GM23248 (cell line): ENCODE measurements around the gene AFMID. TPM values are rescaled to one million over a fixed set of nuclear protein-coding genes. Genes with fewer than 3 reads are reported as not detected.
"Not testable (repeated sequence)": the region's sequence is repeated elsewhere in the genome, so short reads cannot be mapped to it uniquely, and the experiment has no call there.

ENCODE experiments used
- DNase-seq: peaks from one replicate; pipeline ENCODE4 v3.0.0-alpha.2; 2015
- H2AFZ ChIP-seq: fragments of 200-600 bp; sonication (generic); 2 replicates; pipeline ENCODE4 v1.6.1; 2016; ENCODE audit warnings: antibody characterized with exemption
- H3F3A ChIP-seq: fragments of 200-600 bp; sonication (generic); 2 replicates; pipeline ENCODE4 v1.6.1; 2016; ENCODE audit warnings: mild to moderate bottlenecking, antibody characterized with exemption, mixed run types; ENCODE audit not compliant: insufficient read depth
- H3K27ac ChIP-seq: fragments of 200-600 bp; sonication (generic); 2 replicates; pipeline ENCODE4 v1.5.1; 2016; ENCODE audit warnings: mild to moderate bottlenecking
- H3K27me3 ChIP-seq: fragments of 200-600 bp; sonication (generic); replicated peaks from 2 replicates; pipeline ENCODE4 v1.6.1; 2016; ENCODE audit warnings: mild to moderate bottlenecking; ENCODE audit not compliant: insufficient read depth
- H3K36me3 ChIP-seq: fragments of 200-600 bp; sonication (generic); 2 replicates; pipeline ENCODE4 v1.6.1; 2016; ENCODE audit warnings: low read depth, mild to moderate bottlenecking
- H3K4me1 ChIP-seq: fragments of 200-600 bp; sonication (generic); 2 replicates; pipeline ENCODE4 v1.6.1; 2016; ENCODE audit warnings: mild to moderate bottlenecking; ENCODE audit not compliant: insufficient read depth
- H3K4me2 ChIP-seq: fragments of 200-600 bp; sonication (generic); one replicate; pipeline ENCODE4 v1.6.1; 2016; ENCODE audit warnings: mild to moderate bottlenecking; ENCODE audit not compliant: unreplicated experiment
- H3K4me3 ChIP-seq: fragments of 200-600 bp; sonication (generic); 2 replicates; pipeline ENCODE4 v1.5.1; 2016; ENCODE audit warnings: mild to moderate bottlenecking
- H3K79me2 ChIP-seq: fragments of 200-600 bp; sonication (generic); 2 replicates; pipeline ENCODE4 v1.6.1; 2016; ENCODE audit warnings: mild to moderate bottlenecking; ENCODE audit not compliant: insufficient read depth
- H3K9ac ChIP-seq: fragments of 200-600 bp; sonication (generic); 2 replicates; pipeline ENCODE4 v1.6.1; 2016; ENCODE audit warnings: mild to moderate bottlenecking
- H3K9me2 ChIP-seq: fragments of 200-600 bp; sonication (generic); 2 replicates; pipeline ENCODE4 v1.6.1; 2016; ENCODE audit warnings: mixed run types, mild to moderate bottlenecking, moderate library complexity; ENCODE audit not compliant: insufficient read depth
- H3K9me3 ChIP-seq: fragments of 200-600 bp; sonication (generic); one replicate; pipeline ENCODE4 v1.6.1; 2017; ENCODE audit warnings: low read depth
- H4K20me1 ChIP-seq: fragments of 200-600 bp; sonication (generic); 2 replicates; pipeline ENCODE4 v1.6.0; 2016; ENCODE audit not compliant: insufficient read depth
- EZH2 ChIP-seq: fragments of 200-600 bp; sonication (generic); IDR thresholded peaks from 2 replicates; pipeline ENCODE4 v1.6.1; 2018; ENCODE audit warnings: antibody characterized with exemption, mild to moderate bottlenecking; ENCODE audit not compliant: insufficient read depth, poor library complexity, severe bottlenecking
- EZH2phosphoT487 ChIP-seq: fragments of 200-600 bp; sonication (generic); IDR thresholded peaks from 2 replicates; pipeline ENCODE4 v1.6.1; 2018; ENCODE audit warnings: antibody characterized with exemption, moderate library complexity, mild to moderate bottlenecking, low read depth; ENCODE audit not compliant: insufficient read depth
- WGBS, 2 experiments: methylation state at CpG; one replicate each; pipeline ENCODE4 v1.1.6; 2015 to 2017; ENCODE audit warnings: low lambda C conversion rate in 2 of 2, low coverage in 1 of 2; ENCODE audit errors: missing lambda C conversion rate in 2 of 2; 5-methylcytosine and 5-hydroxymethylcytosine counted together
- in situ Hi-C: fragments of 300-500 bp; cut with MboI; formaldehyde crosslinking; loops from 2 replicates; pipeline ENCODE4 v1.15.0; 2020
- polyA plus RNA-seq: library from polyadenylated mRNA; unstranded; fragments of >200 nt; fragmentation: Nextera tagmentation; extraction: Ambion mirVana; gene quantifications from 2 replicates; pipeline ENCODE4 v1.2.1, GENCODE V29; 2016
- total RNA-seq: library from RNA; depleted of rRNA; stranded (reverse); fragments of >200 nt; shearing (Covaris generic); gene quantifications from 2 replicates; pipeline ENCODE4 v1.2.3, GENCODE V29; 2014

The AFMID gene
- total and polyA plus RNA-seq, 2 experiments from 2014 or later: 22.9 to 24.1 TPM

- Histone ChIP-seq H3K27ac (no peak overlapping the region), H3K9me2 (no peaks in the 10 kb centered on the region), H3K9me3 (no peaks in the 10 kb centered on the region), H3K4me3 (no peak overlapping the region), H3K4me2 (no peak overlapping the region), H4K20me1 (no peaks in the 10 kb centered on the region), H3K27me3 (no peaks in the 10 kb centered on the region), H3K4me1 (no peaks in the 10 kb centered on the region), H3K9ac (no peak overlapping the region), H3K79me2 (no peaks in the 10 kb centered on the region), H2AFZ (no peak overlapping the region), H3F3A (no peaks in the 10 kb centered on the region), H3K36me3 (no peaks in the 10 kb centered on the region)
- no peak for DNase-seq
- TF ChIP-seq EZH2 (no peak), EZH2phosphoT487 (no peak)
- WGBS, 2 experiments: 88 to 91% methylated on average over 26 to 31 of the region's 31 CpGs
- in situ Hi-C loops: no loop called here
Observed at GRCh38 chr17:78170692-78171590, 16.2 kb upstream of the AFMID start.

GRCh38 chr17:78171591-78172248, 15.4 kb upstream of the AFMID start:
- H3K9ac ChIP-seq, DNase-seq, H3K4me1 ChIP-seq, in situ Hi-C loops, H3K27me3 ChIP-seq, H3K9me2 ChIP-seq, H3K79me2 ChIP-seq, H4K20me1 ChIP-seq, H3F3A ChIP-seq, H3K36me3 ChIP-seq, H3K4me3 ChIP-seq, H3K27ac ChIP-seq, H3K9me3 ChIP-seq, H2AFZ ChIP-seq, H3K4me2 ChIP-seq: not testable (repeated sequence)
- 94 to 97% methylated on average over 16 to 19 of the region's 19 CpGs for WGBS, 2 experiments

- no peak overlapping the region for H3K4me2 ChIP-seq
- in situ Hi-C loops: no loop called here
Observed at GRCh38 chr17:78172249-78173051, 14.7 kb upstream of the AFMID start.

GRCh38 chr17:78173097-78173715, 14.0 kb upstream of the AFMID start:
- no peaks in the 10 kb centered on the region for H3K9me2 ChIP-seq
- no peaks in the 10 kb centered on the region for H3K9me3 ChIP-seq
- H4K20me1 ChIP-seq: no peaks in the 10 kb centered on the region
- no peak overlapping the region for H3K4me2 ChIP-seq
- DNase-seq: no peak
- H3K79me2 ChIP-seq: no peaks in the 10 kb centered on the region
- no peak overlapping the region for H3K4me3 ChIP-seq
- in situ Hi-C loops: no loop called here
- WGBS, 2 experiments: 69% methylated on average over 11 of the region's 11 CpGs
- no peaks in the 10 kb centered on the region for H3K36me3 ChIP-seq
- no peak for TF ChIP-seq EZH2phosphoT487
- no peak for TF ChIP-seq EZH2
- no peaks in the 10 kb centered on the region for H3F3A ChIP-seq
- H3K27ac ChIP-seq: no peak overlapping the region
- H3K9ac ChIP-seq: no peak overlapping the region
- H2AFZ ChIP-seq: no peak overlapping the region
- H3K27me3 ChIP-seq: no peaks in the 10 kb centered on the region
- H3K4me1 ChIP-seq: no peaks in the 10 kb centered on the region

More at GRCh38 chr17:78172249-78173051, 14.7 kb upstream of the AFMID start:
- H3K9me3 ChIP-seq: no peaks in the 10 kb centered on the region
- no peak overlapping the region for H2AFZ ChIP-seq
- TF ChIP-seq EZH2phosphoT487 (no peak), EZH2 (no peak)
- no peaks in the 10 kb centered on the region for H4K20me1 ChIP-seq
- H3K4me1 ChIP-seq: no peaks in the 10 kb centered on the region
- H3K9ac ChIP-seq: no peak overlapping the region
- no peak for DNase-seq
- 63% methylated on average over 19 of the region's 19 CpGs for WGBS, 2 experiments
- no peaks in the 10 kb centered on the region for H3K36me3 ChIP-seq
- H3K4me3 ChIP-seq: no peak overlapping the region
- H3K9me2 ChIP-seq: no peaks in the 10 kb centered on the region
- H3K27me3 ChIP-seq: no peaks in the 10 kb centered on the region
- H3K27ac ChIP-seq: no peak overlapping the region
- H3F3A ChIP-seq: no peaks in the 10 kb centered on the region
- H3K79me2 ChIP-seq: no peaks in the 10 kb centered on the region
